HCT116 (cell line): Measurements from ENCODE around the gene ABCA6.

Experiments
- EGR1 ChIP-seq: IDR thresholded peaks from 2 replicates; pipeline ENCODE4 v1.6.1; 2012; ENCODE audit warnings: low read depth
- EZH2phosphoT487 ChIP-seq: fragments of 200-600 bp; IDR thresholded peaks from 2 replicates; pipeline ENCODE4 v1.6.1; 2018; ENCODE audit warnings: antibody characterized with exemption, borderline replicate concordance
- YY1 ChIP-seq: IDR thresholded peaks from 2 replicates; pipeline ENCODE4 v1.6.1; 2011; ENCODE audit warnings: low read length, low read depth, moderate library complexity, mild to moderate bottlenecking; ENCODE audit not compliant: insufficient replicate concordance; ENCODE audit errors: extremely low read depth
- TF ChIP-seq, protein P1 (sequence below), 3 experiments: fragments of 200-600 bp in 1 of 3; sonication (generic) in 1 of 3; IDR thresholded peaks in 2 of 3; conservative IDR thresholded peaks in 1 of 3; 2 replicates each; pipeline ENCODE4 v1.5.1; 2012 to 2017; ENCODE audit warnings: low read depth in 2 of 3, low read length in 2 of 3, antibody characterized with exemption in 1 of 3, borderline replicate concordance in 1 of 3, control low read depth in 1 of 3, mild to moderate bottlenecking in 1 of 3, mixed read lengths in 1 of 3, mixed run types in 1 of 3, moderate library complexity in 1 of 3; ENCODE audit not compliant: insufficient read depth in 1 of 3

DNA sequence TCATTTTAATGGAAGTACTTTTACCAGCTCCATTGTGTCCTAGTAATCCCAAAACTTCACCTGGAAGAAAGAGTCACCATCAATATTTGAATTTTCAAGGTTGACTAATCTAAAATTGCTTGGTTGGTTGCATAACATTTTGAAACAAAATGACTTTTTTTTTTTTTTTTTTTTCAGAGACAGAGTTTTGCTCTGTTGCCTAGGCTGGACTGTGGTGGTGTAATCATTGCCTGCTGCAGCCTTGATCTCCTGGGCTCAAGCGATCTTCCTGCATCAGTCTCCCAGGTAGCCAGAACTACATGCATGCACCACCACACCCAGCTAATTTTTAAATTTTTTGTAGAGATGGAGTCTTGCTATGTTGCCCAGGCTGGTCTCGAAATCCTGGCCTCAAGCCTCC lies 12.6 kb upstream of the ABCA6 start:
- TF ChIP-seq YY1 (no peak), EGR1 (no peak), EZH2phosphoT487 (no peak)
- TF ChIP-seq, protein P1, sequence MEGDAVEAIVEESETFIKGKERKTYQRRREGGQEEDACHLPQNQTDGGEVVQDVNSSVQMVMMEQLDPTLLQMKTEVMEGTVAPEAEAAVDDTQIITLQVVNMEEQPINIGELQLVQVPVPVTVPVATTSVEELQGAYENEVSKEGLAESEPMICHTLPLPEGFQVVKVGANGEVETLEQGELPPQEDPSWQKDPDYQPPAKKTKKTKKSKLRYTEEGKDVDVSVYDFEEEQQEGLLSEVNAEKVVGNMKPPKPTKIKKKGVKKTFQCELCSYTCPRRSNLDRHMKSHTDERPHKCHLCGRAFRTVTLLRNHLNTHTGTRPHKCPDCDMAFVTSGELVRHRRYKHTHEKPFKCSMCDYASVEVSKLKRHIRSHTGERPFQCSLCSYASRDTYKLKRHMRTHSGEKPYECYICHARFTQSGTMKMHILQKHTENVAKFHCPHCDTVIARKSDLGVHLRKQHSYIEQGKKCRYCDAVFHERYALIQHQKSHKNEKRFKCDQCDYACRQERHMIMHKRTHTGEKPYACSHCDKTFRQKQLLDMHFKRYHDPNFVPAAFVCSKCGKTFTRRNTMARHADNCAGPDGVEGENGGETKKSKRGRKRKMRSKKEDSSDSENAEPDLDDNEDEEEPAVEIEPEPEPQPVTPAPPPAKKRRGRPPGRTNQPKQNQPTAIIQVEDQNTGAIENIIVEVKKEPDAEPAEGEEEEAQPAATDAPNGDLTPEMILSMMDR (IDR thresholded peaks at IDR 0.05 in 2 of 3, conservative IDR thresholded peaks at IDR 0.05 in 1 of 3; ENCODE audit: borderline replicate concordance in 1 of 3, insufficient read depth in 1 of 3, low read depth in 2 of 3, low read length in 2 of 3): no peak
